Islet precursor cell (in vitro differentiated cells): ENCODE results near the gene CRMP1.
"Not testable (repeated sequence)": the region's sequence is repeated elsewhere in the genome, so short reads cannot be mapped to it uniquely, and the experiment has no call there.

Source experiments
- DNase-seq: peaks from one replicate; pipeline ENCODE4 v3.0.0-alpha.2; 2018

The CRMP1 gene

GRCh38 chr4:5887361-5888221 lies 5.3 kb downstream of the CRMP1 start:
- peak; percentile 72 for DNase-seq

GRCh38 chr4:5887011-5887360 lies 5.9 kb downstream of the CRMP1 start:
- no peak for DNase-seq

DNA sequence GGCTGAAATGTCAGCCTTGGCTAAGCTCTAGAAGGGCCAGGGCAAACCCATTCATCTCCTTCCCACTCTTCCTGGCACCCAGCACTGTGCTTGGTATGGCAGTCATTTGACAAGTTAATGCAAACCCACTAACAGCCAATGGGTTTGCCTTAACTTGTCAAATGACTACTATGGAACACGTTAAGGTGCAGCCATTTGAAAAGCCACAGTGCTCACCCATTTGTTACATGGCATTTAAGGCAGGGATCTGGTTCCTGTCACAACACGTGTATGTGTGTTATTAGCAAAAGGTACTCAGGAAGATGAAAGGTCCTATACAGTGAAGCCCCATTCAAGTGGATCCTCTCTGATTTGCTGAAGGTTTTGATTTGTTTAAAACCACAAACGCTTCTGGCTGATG lies 7.2 kb downstream of the CRMP1 start:
- DNase-seq: no peak

DNA sequence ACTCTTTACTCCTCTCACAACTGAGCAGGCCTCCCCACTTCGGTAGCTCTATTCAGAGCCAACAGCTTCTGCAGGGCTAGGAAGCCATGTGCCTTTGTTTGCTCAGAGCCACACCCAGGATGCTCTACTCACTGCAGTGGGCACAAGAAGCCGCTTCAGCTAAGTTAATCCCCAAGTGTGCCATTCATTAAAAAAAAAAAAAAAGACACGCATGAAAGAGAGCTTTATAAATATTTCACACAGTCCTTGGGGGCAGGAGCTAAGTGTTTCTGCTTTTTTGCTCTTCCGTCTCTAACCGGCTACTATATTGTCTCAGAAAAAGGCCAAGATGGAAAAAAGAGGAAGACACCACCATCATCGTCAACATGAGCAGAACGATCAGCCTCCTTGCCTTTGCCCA lies 8.1 kb downstream of the CRMP1 start:
- no peak for DNase-seq

DNA sequence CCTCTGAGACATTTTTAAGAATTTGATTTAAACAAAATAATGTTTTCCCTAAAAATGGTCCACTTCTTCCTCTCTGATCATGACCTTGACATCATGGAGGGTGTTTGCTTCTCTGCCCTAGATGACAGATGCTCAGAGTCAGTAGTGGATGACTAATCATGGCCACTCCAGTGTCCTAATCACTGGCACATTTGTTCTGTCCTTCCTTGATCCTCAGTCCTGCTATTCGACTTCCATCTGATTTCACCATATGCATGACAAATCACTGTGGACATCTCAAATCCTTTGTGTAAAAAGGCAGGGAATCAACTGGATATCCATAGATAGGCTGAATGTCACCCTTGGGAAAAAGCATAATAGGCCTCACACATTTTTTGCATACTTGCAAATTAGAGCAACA lies 9.0 kb downstream of the CRMP1 start:
- DNase-seq: no peak

GRCh38 chr4:5882947-5883346 lies 9.9 kb downstream of the CRMP1 start:
- DNase-seq: no peak

DNA sequence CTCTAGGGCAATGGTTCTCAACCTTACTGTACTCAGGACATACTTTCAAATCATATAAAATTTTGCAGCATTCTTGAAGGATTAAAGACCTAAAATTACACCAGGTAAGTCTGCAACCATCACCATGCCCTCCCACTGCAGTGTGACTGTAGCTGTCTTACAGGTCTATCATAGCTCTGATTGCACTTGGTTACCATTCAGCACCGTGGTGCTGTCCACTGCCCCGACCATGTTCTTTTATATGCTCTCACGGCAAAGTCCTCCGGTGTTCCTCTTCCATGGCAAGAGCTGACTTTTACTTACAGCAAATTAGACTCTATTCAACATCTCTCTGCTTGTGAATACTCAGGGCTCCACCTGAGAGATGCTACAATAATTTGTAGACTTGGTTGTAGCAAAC lies 11.5 kb downstream of the CRMP1 start:
- no peak for DNase-seq

GRCh38 chr4:5878359-5878758 lies 14.5 kb downstream of the CRMP1 start:
- DNase-seq: no peak

DNA sequence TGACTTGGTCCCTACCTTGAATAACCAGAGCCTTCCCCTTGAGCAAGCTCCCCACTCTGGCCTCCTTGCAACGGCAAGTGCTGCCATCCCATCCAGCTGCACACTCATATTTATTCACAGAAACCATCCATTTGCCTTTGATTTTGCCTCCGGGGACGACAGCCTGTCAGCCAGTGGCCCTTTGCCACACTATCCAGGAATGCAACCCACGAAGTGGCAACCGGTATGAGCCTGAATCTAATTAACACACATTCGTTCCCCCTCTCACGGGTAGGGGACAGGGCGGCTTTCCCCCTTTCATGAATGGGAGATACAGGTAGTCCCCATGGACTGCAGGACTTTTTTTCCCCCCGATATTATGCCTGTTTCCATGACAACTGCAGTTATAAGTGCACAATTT lies 15.5 kb downstream of the CRMP1 start:
- no peak for DNase-seq

DNA sequence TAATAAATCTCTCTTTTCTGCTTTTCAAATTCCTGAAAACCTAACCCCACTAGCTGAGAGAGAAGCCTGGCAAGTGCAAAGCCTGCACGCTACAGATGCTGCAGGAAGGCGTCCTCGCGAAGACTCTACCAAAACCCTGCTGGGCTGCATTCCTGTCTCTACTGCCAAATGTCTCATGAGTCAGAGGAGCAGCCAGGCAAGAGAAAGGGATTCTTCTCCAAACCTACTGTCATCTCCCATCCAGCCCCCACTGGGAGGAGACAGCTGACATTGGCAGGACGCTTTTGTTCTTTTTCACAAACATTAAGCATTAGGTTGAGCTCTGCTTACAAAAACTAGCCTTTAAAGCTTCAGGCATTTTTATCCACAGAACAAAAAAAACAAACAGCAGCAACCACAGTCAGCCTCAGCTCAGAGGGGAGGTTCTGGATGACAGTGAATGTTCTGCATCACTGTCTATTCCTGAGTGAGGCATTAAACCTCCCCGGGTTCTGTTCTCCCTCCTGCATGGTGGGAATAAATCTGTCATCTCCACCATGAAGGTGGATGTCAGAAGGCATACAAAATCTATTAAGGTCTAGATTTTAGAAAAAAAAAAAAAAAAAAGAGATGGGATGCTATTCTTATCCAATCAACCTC lies 18.0 kb downstream of the CRMP1 start:
- peak; percentile 92 for DNase-seq

DNA sequence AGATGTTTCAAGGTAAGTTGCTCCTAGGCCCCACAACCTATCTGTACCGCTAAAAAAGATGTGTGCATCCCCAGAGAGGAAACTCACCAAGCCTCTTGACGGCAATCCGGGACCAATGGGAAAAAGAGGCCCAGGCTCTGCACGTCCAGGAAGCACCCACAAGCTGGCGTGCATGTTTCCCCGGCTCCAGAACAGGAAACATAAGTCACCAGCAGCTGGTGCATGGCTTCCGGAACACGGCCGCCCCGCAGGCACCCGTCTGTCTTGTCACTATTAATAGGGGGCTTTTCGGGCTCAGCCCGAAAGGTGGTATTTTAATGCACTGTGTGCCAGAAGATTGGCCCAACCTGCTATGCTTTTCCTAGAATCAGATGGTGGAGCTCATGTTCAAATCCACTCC lies 22.2 kb downstream of the CRMP1 start:
- no peak for DNase-seq

DNA sequence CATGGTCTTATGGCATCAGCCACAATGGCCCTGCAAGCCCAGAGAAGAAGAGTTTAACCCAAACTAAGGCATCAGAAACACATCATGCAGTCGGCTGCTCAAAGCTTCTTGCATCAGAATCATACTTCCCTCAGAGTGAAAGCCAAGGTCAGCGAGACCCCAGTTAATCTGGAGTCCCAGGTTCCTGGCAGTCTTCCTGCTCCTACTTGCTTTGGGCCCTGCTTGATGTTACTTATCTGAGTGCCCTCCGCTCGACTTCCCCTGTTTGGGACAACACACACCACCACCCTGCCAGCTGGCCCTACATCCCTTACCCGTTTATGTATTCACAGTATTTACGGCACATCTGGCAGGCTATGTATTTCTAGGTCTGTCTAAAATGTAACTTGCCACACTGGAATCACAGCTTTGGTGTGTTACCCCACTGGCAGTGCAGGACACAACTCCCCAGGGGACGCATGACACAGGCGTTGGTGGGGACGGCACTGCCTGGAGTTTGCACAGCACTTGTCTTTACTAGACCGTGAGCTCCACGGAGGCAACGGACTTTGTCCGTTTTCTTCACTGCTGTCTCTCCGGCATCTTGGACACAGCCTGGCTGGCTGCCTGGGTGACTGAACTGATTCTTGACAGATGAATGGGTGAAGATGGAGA lies 22.8 kb downstream of the CRMP1 start:
- no peak for DNase-seq

DNA sequence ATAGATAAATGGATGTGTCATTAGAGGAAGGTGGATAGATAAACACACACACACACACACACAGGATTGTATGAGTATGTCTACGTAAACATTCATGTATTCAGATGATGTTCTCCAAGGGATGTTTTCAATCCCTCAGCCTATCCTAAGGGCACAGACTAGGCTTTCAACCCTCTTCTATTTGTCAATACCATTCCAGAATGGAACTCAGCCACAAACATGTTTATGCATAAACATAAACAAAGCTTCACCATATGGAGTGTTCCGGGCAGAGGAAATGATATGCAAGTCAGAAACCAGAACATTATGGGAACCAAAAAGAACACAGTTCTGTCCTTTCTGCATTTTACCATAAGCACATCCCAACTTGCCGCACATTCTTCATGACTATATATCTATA lies 25.0 kb downstream of the CRMP1 start:
- DNase-seq: no peak

GRCh38 chr4:5866841-5867813 lies 25.8 kb downstream of the CRMP1 start:
- DNase-seq: no peak

DNA sequence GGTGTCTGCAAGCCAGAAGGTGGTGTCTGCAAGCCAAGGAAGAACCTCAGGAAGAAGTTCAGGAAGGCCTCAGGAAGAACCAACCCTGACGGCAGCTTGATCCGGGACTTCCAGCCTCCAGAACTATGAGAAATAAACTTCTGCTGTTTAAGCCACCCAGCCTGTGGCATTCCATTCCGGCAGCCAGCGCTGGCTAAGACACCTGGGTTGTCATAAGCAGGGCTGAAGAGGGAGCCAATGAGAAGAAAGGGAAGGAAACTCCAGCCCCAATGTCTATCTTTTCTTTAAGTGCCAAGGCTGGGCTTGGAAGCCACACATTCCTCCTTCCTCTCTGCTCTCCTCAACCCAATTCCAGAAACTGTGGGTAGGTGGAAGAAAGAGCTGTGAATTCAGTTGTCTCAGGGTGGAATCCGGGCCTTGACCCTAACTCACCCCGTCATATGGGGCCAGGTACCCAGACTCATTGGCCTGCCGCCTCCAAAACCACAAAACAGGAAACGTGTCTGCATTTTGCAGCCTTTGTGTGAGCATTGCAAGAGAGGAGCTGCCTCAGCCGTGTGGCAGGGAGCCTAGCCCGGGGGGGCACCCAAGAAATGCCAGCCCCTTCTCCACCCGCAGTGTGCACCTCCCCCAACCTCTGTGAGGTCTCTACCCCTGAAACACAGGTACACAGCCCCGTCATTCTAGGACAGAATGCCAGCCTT lies 26.8 kb downstream of the CRMP1 start:
- DNase-seq: no peak

- no peak for DNase-seq
Measured at GRCh38 chr4:5863461-5864113, 29.3 kb downstream of the CRMP1 start.

GRCh38 chr4:5858020-5858769 lies 34.7 kb downstream of the CRMP1 start:
- DNase-seq: no peak

- no peak for DNase-seq
Measured at GRCh38 chr4:5857199-5857598, 35.7 kb downstream of the CRMP1 start.

- DNase-seq: not testable (repeated sequence)
Measured at GRCh38 chr4:5856362-5856761, 36.5 kb downstream of the CRMP1 start.

GRCh38 chr4:5854929-5855328 lies 38.0 kb downstream of the CRMP1 start:
- DNase-seq: no peak
